Esophagus (tissue), 2 donors: ENCODE measurements around the gene PKD1. TPM values are rescaled to one million over a fixed set of nuclear protein-coding genes. Genes with fewer than 3 reads are reported as not detected.

Experiments
- H3K27ac ChIP-seq, 2 donors: one replicate each; pipeline ENCODE4 v1.5.1; 2013; ENCODE audit warnings: low read depth in 2 of 2, mild to moderate bottlenecking in 2 of 2, inconsistent platforms in 1 of 2, low read length in 1 of 2, moderate library complexity in 1 of 2
- H3K27me3 ChIP-seq, 2 donors: one replicate each; pipeline ENCODE4 v1.6.1; 2013; ENCODE audit warnings: low read length in 2 of 2, control low read depth in 1 of 2, mild to moderate bottlenecking in 1 of 2; ENCODE audit not compliant: insufficient read depth in 2 of 2, control insufficient read depth in 1 of 2
- H3K36me3 ChIP-seq, 2 donors: one replicate each; pipeline ENCODE4 v1.6.1; 2013; ENCODE audit warnings: low read length in 1 of 2; ENCODE audit not compliant: control insufficient read depth in 2 of 2, insufficient read depth in 2 of 2
- H3K4me1 ChIP-seq, 2 donors: one replicate each; pipeline ENCODE4 v1.6.1; 2013; ENCODE audit warnings: low read length in 1 of 2; ENCODE audit not compliant: control insufficient read depth in 2 of 2, insufficient read depth in 2 of 2
- H3K4me3 ChIP-seq, 2 donors: one replicate each; pipeline ENCODE4 v1.5.1; 2013; ENCODE audit warnings: low read length in 2 of 2, mild to moderate bottlenecking in 2 of 2, low read depth in 1 of 2, moderate library complexity in 1 of 2
- H3K9me3 ChIP-seq, 2 donors: one replicate each; pipeline ENCODE4 v1.6.1; 2013; ENCODE audit warnings: mild to moderate bottlenecking in 2 of 2, low read depth in 1 of 2, low read length in 1 of 2, moderate library complexity in 1 of 2; ENCODE audit not compliant: control insufficient read depth in 2 of 2, insufficient read depth in 1 of 2
- WGBS, 2 donors: extraction: QIAGEN DNeasy Blood & Tissue Kit; methylation state at CpG; one replicate each; pipeline ENCODE4 v1.1.7; 2013; 5-methylcytosine and 5-hydroxymethylcytosine counted together
- polyA plus RNA-seq, 2 donors: library from polyadenylated mRNA; stranded (reverse); fragments of 200-250 nt; gene quantifications; one replicate each; pipeline ENCODE4 v1.2.3, GENCODE V29; 2013
- donor health status: healthy with polysubstance abuse.
- donor health status: Bipolar disorder and iron deficiency.

The PKD1 gene
- polyA plus RNA-seq, 2 donors: 40.5 to 78.0 TPM

DNA sequence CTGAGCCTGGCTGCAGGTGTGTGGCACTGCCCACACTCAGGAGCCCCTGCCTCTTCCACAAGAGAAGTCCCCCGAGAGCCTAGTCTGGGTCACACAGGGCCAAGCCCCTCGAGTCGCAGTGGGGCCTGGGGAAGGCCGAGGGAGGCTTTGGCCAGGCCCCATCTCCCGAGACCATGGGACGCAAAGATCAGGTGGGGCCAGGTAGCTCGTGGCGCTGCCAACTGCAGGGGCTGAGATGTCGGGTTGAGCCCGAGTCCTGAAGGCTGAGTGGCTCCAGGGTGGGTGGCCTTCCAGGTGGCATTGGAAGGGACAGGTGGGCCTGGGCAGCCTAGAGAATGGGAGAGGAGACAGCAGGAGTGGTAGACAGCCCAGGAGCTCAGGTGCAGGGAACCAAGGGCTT is 26.2 kb upstream of the PKD1 start:
- 61 to 79% methylated on average over 10 of the region's 10 CpGs for WGBS, 2 donors
- H3K4me1 ChIP-seq: peaks cover 25 to 62% of the 10 kb centered on the region in 2 donors
- H3K9me3 ChIP-seq: no peaks in the 10 kb centered on the region

GRCh38 chr16:2160915-2161551 is 25.3 kb upstream of the PKD1 start:
- Histone ChIP-seq H3K36me3 (peaks cover 4 to 10% of the 10 kb centered on the region in 2 donors), H3K27me3 (no peaks in the 10 kb centered on the region), H3K27ac (peak overlapping the region; percentile 92 to 93), H3K9me3 (no peaks in the 10 kb centered on the region), H3K4me3 (no peak overlapping the region), H3K4me1 (peaks cover 27 to 64% of the 10 kb centered on the region in 2 donors)
- 33 to 44% methylated on average over 16 to 20 of the region's 20 CpGs for WGBS, 2 donors

More for the DNA sequence above, 26.2 kb upstream of the PKD1 start:
- Histone ChIP-seq H3K4me3 (no peak overlapping the region), H3K27ac (peak overlapping the region; percentile 92 to 93), H3K36me3 (peaks cover 5 to 15% of the 10 kb centered on the region in 2 donors), H3K27me3 (no peaks in the 10 kb centered on the region)

GRCh38 chr16:2159175-2159838 is 23.6 kb upstream of the PKD1 start:
- H3K27ac ChIP-seq: peak overlapping the region; percentile 65 to 82
- peak overlapping the region; percentile 4 to 14 for H3K4me3 ChIP-seq
- H3K27me3 ChIP-seq: no peaks in the 10 kb centered on the region
- H3K4me1 ChIP-seq: peaks cover 27 to 64% of the 10 kb centered on the region in 2 donors
- peaks cover 0 to 4% of the 10 kb centered on the region in 2 donors for H3K36me3 ChIP-seq
- 39 to 59% methylated on average over 21 to 24 of the region's 24 CpGs for WGBS, 2 donors
- no peaks in the 10 kb centered on the region for H3K9me3 ChIP-seq

DNA sequence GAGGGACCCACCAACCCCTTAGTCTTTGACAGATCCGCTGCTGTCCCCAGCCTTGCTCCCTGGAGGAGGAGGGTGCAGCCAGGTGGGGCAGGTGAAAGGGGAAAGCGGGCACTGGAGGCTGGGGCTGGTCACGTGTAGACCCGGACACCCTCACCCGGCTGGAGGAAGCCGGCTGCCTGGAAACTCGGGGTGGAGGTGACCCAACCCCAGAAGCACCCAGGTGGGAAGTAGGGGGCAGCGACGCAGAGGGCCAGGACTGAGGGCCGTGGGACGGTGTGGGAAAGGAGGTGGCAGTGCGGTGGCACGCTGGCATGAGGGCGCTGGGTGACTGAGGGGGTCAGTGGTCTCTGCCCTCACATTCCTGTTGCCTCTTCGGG is 22.6 kb upstream of the PKD1 start:
- Histone ChIP-seq H3K9me3 (no peaks in the 10 kb centered on the region), H3K4me1 (peaks cover 24 to 58% of the 10 kb centered on the region in 2 donors), H3K27ac (peak overlapping the region; percentile 65 to 82), H3K36me3 (peaks cover 0 to 4% of the 10 kb centered on the region in 2 donors), H3K4me3 (no peak overlapping the region), H3K27me3 (no peaks in the 10 kb centered on the region)
- WGBS, 2 donors: 76 to 82% methylated on average over 15 of the region's 15 CpGs

GRCh38 chr16:2157480-2158261 is 22.0 kb upstream of the PKD1 start:
- Histone ChIP-seq H3K36me3 (peaks cover 0 to 4% of the 10 kb centered on the region in 2 donors), H3K9me3 (no peaks in the 10 kb centered on the region), H3K27me3 (no peaks in the 10 kb centered on the region), H3K27ac (peak overlapping the region; percentile 65 to 82), H3K4me3 (no peak overlapping the region), H3K4me1 (peaks cover 30 to 60% of the 10 kb centered on the region in 2 donors)
- WGBS, 2 donors: 51 to 57% methylated on average over 27 of the region's 27 CpGs

- 53 to 59% methylated on average over 5 of the region's 5 CpGs for WGBS, 2 donors
- H3K36me3 ChIP-seq: peaks cover 0 to 4% of the 10 kb centered on the region in 2 donors
- peaks cover 32 to 55% of the 10 kb centered on the region in 2 donors for H3K4me1 ChIP-seq
- peak overlapping the region; percentile 65 to 82 for H3K27ac ChIP-seq
- no peaks in the 10 kb centered on the region for H3K27me3 ChIP-seq
- H3K9me3 ChIP-seq: no peaks in the 10 kb centered on the region
- H3K4me3 ChIP-seq: peak overlapping the region; percentile 71 to 77
These were observed 21.1 kb upstream of the PKD1 start for GRCh38 chr16:2156849-2157224.

- Histone ChIP-seq H3K27me3 (no peaks in the 10 kb centered on the region), H3K4me1 (peaks cover 36 to 55% of the 10 kb centered on the region in 2 donors)
- 4 to 5% methylated on average over 31 to 45 of the region's 47 CpGs for WGBS, 2 donors
These were observed 20.5 kb upstream of the PKD1 start for GRCh38 chr16:2155977-2156848.

GRCh38 chr16:2155091-2155950 is 19.6 kb upstream of the PKD1 start, which contains the start of gene TRAF7:
TRAF7 (plus strand) TSS chr16:2155782; CDS start chr16:2163921, 8,139 bp downstream.
- Histone ChIP-seq H3K4me3 (peak within 1 kb of the TSS; percentile 91 to 95), H3K4me1 (peaks cover 42 to 56% of the 10 kb centered on the region in 2 donors), H3K9me3 (no peaks in the 10 kb centered on the region), H3K27me3 (no peaks in the 10 kb centered on the region), H3K36me3 (peaks cover 0 to 11% of the 10 kb centered on the region in 2 donors), H3K27ac (peak within 1 kb of the TSS; percentile 82 to 93)
- 0% methylated on average over 79 to 94 of the region's 94 CpGs for WGBS, 2 donors

More at GRCh38 chr16:2155977-2156848, 20.5 kb upstream of the PKD1 start:
- Histone ChIP-seq H3K27ac (peak overlapping the region; percentile 82 to 93), H3K4me3 (peak overlapping the region; percentile 71 to 77), H3K36me3 (peaks cover 0 to 11% of the 10 kb centered on the region in 2 donors), H3K9me3 (no peaks in the 10 kb centered on the region)
